AG09309 (cell line): Measurements from ENCODE around the gene SLC25A53.
"Not testable (repeated sequence)": the region's sequence is repeated elsewhere in the genome, so short reads cannot be mapped to it uniquely, and the experiment has no call there.

ENCODE experiments used
- DNase-seq: peaks from one replicate; pipeline ENCODE4 v3.0.0-alpha.2; 2010; ENCODE audit warnings: low read depth
- H3K4me3 ChIP-seq: 2 replicates; pipeline ENCODE4 v1.5.1; 2011; ENCODE audit warnings: mild to moderate bottlenecking, low read depth, low read length, moderate library complexity; ENCODE audit not compliant: control insufficient read depth
- CTCF ChIP-seq: IDR thresholded peaks from 2 replicates; pipeline ENCODE4 v1.5.1; 2011; ENCODE audit warnings: mild to moderate bottlenecking, low read depth, low read length, inconsistent platforms; ENCODE audit not compliant: insufficient read depth, control insufficient read depth; ENCODE audit errors: missing control alignments

Gene SLC25A53

GRCh38 chrX:104098919-104099318, 57.9 kb downstream of the SLC25A53 start:
- no peak for DNase-seq
- no peak for TF ChIP-seq CTCF
- H3K4me3 ChIP-seq, result no peak overlapping the region

GRCh38 chrX:104098151-104098808, 58.5 kb downstream of the SLC25A53 start:
- no peak overlapping the region for H3K4me3 ChIP-seq
- peak; percentile 61 for TF ChIP-seq CTCF
- peak; percentile 62 for DNase-seq

GRCh38 chrX:104085919-104086318, 70.9 kb downstream of the SLC25A53 start:
- no peak for DNase-seq
- no peak for TF ChIP-seq CTCF
- H3K4me3 ChIP-seq, result no peak overlapping the region

- TF ChIP-seq CTCF, result no peak
- no peak for DNase-seq
These were observed 71.3 kb downstream of the SLC25A53 start for GRCh38 chrX:104085477-104085876.

GRCh38 chrX:104084534-104085277, 72.1 kb downstream of the SLC25A53 start:
- no peak for TF ChIP-seq CTCF
- no peak overlapping the region for H3K4me3 ChIP-seq
- DNase-seq, result no peak

More at GRCh38 chrX:104085477-104085876, 71.3 kb downstream of the SLC25A53 start:
- H3K4me3 ChIP-seq, result no peak overlapping the region

- H3K4me3 ChIP-seq, result no peak overlapping the region
- DNase-seq, result no peak
- no peak for TF ChIP-seq CTCF
These were observed 72.7 kb downstream of the SLC25A53 start for GRCh38 chrX:104084063-104084462.

- DNase-seq, H3K4me3 ChIP-seq: not testable (repeated sequence)
These were observed 79.0 kb downstream of the SLC25A53 start for GRCh38 chrX:104077854-104078253.

- DNase-seq, H3K4me3 ChIP-seq: not testable (repeated sequence)
These were observed 80.9 kb downstream of the SLC25A53 start, which contains the start of gene TMSB15C for GRCh38 chrX:104075778-104076445. Gene TMSB15C (minus strand): TSS chrX:104076236.

- DNase-seq, H3K4me3 ChIP-seq: not testable (repeated sequence)
These were observed 94.2 kb downstream of the SLC25A53 start for GRCh38 chrX:104062636-104063035.

GRCh38 chrX:104054956-104055355, 101.9 kb downstream of the SLC25A53 start:
- H3K4me3 ChIP-seq, DNase-seq: not testable (repeated sequence)
